GM12891 (cell line): ENCODE measurements around the gene ZSWIM3.
A peak's percentile ranks its signal among the peaks of the same experiment; 100 is the strongest.

Experiments
- DNase-seq: peaks from one replicate; pipeline ENCODE4 v3.0.0; 2011; ENCODE audit warnings: low spot score; ENCODE audit not compliant: insufficient read length
- FAIRE-seq: peaks from 2 replicates; lab custom pipeline; 2011; peaks lifted over from hg19 to GRCh38; lab: Jason Lieb, UNC
- PAX5 ChIP-seq: IDR thresholded peaks from 2 replicates; pipeline ENCODE4 v1.6.1; 2011; ENCODE audit warnings: low read length, moderate library complexity, mild to moderate bottlenecking; ENCODE audit not compliant: insufficient read depth, severe bottlenecking
- POLR2A ChIP-seq: IDR thresholded peaks from 2 replicates; pipeline ENCODE4 v1.6.1; 2011; ENCODE audit warnings: low read depth, low read length, control low read depth
- POLR2AphosphoS5 ChIP-seq: IDR thresholded peaks from 2 replicates; pipeline ENCODE4 v1.6.1; 2011; ENCODE audit warnings: low read depth, low read length, control low read depth
- POU2F2 ChIP-seq: IDR thresholded peaks from 2 replicates; pipeline ENCODE4 v1.6.1; 2011; ENCODE audit warnings: low read depth, mild to moderate bottlenecking, control low read depth, low read length, moderate library complexity
- SPI1 ChIP-seq: IDR thresholded peaks from 2 replicates; pipeline ENCODE4 v1.6.1; 2011; ENCODE audit warnings: low read depth, low read length, control low read depth
- TAF1 ChIP-seq: IDR thresholded peaks from 2 replicates; pipeline ENCODE4 v1.6.1; 2011; ENCODE audit warnings: low read depth, low read length, control low read depth

The ZSWIM3 gene

DNA sequence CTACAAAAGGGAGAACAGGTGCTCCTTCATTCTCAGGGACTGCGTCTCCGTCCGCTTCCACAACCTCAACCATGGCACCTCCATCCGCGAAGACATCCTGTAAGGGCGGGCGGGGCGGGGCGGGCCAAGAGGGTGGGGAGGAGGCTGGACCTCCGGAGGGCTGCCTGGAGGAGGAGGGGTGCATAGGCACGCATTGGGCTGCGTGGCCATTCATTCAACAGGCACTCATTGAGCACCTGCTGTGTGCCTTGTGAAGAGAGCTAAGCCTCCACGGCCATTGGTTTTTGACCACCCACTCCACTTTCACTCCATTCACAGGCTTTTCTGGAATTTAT, 435 bp downstream of the ZSWIM3 start:
- no peak for TF ChIP-seq PAX5
- TF ChIP-seq POLR2AphosphoS5: no peak
- TF ChIP-seq SPI1: no peak
- no peak for TF ChIP-seq TAF1
- no peak for TF ChIP-seq POU2F2
- no peak for TF ChIP-seq POLR2A
- FAIRE-seq (no peak), DNase-seq (peak; percentile 39)

DNA sequence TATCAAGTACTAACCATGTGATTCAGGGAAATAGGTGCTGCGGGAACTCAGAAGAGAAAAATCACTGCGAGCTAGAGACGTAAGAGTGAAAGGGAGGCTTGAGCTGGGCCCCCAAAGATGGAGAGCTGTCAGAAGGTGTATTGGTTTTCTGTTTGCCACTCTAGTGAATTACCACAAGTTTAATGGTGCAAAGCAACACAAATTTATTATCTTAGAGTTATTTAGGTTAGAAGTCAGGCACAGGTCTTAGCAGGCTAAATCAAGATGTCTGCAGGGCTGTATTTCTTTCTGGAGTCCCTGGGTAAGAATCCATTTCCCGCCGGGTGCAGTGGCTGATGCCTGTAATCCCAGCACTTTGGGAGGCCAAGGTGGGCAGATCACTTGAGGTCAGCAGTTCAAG, 2.5 kb downstream of the ZSWIM3 start:
- no peak for TF ChIP-seq SPI1
- no peak for TF ChIP-seq TAF1
- no peak for TF ChIP-seq POU2F2
- no peak for TF ChIP-seq POLR2AphosphoS5
- TF ChIP-seq PAX5: no peak
- no peak for TF ChIP-seq POLR2A
- FAIRE-seq (no peak), DNase-seq (no peak)

DNA sequence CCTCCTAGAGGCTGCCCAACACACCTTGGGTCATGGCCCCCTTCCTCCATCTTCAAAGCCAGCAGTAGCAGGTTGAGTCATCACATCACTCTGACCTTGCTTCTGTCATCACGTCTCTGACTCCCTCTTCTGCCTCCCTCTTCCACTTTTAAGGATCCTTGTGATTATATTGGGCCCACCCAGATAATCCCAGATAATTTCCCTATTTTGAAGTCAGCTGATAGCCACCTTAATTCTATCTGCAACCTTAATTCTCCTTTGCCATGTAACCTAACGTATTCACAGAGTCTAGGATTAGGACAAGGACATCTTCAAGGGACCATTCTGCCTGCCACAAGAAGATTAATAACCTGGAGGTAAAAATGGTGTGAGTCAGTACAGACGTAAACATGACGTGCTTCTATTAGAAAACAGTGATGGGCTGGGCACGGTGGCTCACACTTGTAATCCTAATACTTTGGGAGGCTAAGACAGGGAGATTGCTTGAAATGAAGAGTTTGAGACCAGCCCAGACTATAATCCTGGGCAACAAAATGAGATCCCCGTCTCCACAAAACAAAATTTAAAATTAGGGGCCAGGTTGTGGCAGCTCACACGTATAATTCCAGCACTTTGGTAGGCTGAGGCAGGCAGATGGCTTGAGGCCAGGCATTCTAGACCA, 3.3 kb downstream of the ZSWIM3 start:
- TF ChIP-seq TAF1: no peak
- no peak for TF ChIP-seq PAX5
- TF ChIP-seq POU2F2: no peak
- TF ChIP-seq SPI1: no peak
- no peak for TF ChIP-seq POLR2A
- DNase-seq (no peak), FAIRE-seq (no peak)

DNA sequence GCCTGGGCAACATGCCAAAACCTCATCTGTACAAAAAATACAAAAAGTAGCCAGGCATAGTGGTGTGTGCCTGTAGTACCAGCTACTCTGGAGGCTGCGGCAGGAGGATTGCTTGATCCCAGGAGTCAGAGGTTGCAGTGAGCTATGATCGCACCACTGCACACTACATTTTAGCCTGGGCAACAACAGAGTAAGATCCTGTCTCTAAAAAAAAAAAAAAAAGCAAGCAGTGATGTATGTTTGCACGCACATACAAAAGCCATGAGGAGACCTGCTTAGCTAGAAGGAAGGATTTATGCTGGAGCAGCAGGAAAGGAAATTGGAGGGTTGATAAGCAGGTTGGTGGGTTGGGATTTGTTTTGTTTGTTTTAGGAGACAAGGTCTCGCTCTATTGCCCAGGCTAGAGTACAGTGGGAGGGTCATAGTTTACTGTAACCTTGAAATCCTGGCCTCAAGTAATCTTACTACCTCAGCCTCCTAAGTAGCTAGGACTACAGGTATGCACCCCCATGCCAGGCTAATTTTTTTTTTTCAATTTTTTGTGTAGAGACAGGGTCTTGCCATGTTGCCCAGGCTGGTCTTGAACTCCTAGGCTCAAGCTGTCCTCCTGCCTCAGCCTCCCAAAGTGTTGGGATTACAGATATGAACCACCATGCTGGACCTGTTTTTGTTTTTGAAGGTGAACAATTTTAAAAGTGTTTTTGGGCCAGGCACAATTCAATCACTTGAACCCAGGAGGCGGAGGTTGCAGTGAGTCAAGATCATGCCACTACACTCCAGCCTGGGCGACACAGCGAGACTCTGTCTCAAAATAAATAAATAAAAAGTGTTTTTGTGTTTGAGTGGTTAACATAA, 4.0 kb downstream of the ZSWIM3 start:
- TF ChIP-seq TAF1 (no peak), POLR2AphosphoS5 (no peak), POLR2A (no peak), SPI1 (no peak), PAX5 (no peak), POU2F2 (no peak)
- FAIRE-seq: no peak
- DNase-seq: no peak

DNA sequence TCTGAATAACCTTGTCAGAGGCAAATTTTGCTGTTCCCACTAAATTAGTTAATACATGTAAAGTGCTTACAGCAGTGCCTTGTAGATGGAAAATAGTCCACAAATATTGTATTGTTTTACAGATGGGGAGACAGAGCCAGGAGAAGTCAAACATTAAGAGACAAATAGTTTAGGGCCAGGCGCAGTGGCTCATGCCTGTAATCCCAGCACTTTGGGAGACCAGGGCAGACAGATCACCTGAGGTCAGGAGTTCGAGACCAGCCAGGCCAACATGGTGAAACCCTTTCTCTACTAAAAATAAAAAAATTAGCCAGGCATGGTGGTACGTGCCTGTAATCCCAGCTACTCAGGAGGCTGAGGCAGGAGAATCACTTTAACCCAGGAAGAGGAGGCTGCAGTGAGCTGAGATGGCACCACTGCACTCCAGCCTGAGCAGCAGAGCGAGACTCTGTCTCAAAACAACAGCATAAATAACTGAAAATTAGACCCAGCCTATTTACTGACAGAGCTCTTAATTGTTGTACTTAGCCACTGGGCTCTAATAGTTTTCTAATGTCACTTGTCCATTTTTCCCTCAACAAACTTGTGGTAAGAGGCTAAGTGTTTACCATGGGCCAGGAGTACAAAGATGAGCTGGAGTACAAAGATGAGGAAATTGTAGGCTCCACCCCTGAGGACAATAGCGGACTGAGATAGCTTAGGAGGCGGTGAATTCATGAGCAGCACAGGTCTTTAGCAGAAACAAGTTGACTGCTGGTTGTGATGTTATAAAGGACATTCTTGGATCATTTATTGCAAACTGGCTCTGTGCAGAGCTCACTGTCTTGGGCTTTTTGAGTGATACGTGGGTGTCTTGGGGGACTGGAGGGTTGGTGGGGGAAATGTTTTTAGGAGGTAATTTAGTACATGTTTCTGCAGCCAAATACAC, 6.4 kb downstream of the ZSWIM3 start:
- no peak for FAIRE-seq
- no peak for TF ChIP-seq SPI1
- no peak for TF ChIP-seq POLR2AphosphoS5
- TF ChIP-seq TAF1: no peak
- no peak for TF ChIP-seq POLR2A
- TF ChIP-seq POU2F2: no peak
- no peak for TF ChIP-seq PAX5
- no peak for DNase-seq

DNA sequence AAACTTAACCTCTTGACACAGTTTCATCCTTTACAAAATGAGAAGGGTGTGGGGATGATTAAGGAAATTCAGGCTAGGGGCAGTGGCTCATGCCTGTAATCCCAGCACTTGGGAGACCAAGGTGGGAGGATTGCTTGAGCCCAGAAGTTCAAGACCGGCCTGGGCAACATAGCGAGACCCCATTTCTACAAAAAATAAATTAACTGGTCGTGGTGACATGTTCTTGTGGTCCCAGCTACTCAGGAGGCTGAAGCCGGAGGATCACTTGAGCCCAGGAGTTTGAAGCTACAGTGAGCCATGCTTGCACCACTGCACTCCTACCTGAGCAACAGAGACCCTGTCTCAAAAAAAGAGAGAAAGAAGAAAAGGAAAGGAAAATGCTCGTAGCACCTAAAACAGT, 9.0 kb downstream of the ZSWIM3 start:
- FAIRE-seq: no peak
- no peak for DNase-seq
- no peak for TF ChIP-seq PAX5
- no peak for TF ChIP-seq POLR2A
- TF ChIP-seq TAF1: no peak
- TF ChIP-seq POLR2AphosphoS5: no peak
- no peak for TF ChIP-seq SPI1
- no peak for TF ChIP-seq POU2F2

DNA sequence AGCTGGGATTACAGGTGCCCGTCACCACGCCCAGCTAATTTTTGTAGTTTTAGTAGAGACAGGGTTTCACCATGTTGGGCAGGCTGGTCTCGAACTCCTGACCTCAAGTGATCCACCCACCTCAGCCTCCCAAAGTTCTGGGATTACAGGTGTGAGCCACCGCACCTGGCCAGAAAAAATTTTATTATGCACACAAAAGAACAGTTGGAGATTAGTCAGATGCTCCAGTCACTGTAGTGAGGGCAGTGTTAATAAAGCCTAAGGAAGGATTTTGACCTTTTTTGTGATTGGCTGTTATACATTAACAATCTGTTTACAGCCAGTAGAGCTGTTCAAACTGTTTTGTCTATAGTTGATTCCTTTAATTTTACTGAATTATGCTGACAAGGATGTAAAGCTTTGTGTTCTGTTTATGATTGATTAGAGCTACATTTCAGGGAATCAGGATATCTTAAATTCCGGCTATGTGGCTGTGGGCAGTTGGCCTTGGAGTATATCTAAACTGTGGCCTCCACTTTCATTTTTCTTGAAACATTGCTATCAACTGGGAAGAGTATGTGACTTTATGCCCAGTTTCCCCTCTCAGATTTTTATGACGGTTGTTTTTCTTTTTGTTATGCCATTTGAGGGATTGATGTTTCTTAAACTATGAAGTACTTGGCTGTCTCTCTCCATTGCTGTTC, 9.9 kb downstream of the ZSWIM3 start:
- FAIRE-seq: no peak
- DNase-seq: no peak

DNA sequence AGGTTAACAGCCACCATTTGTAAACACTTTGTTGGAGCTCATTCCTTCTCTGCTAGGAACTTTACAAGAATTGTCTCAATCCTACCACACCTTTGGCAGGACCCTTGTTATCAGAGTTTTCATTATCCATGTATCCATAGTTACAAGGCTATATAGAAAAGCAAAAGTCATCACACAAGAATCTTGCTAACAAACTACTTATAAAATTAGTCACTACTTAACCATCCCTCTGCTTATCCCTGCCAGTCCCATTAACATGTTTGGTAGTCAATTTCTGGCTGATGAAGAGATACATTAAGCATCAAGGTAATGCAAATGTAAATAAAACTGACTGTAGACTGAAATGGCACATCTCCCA, 10.4 kb downstream of the ZSWIM3 start:
- FAIRE-seq: no peak
- DNase-seq: no peak
- no peak for TF ChIP-seq POLR2AphosphoS5
- TF ChIP-seq SPI1: no peak
- TF ChIP-seq POLR2A: no peak
- no peak for TF ChIP-seq POU2F2
- TF ChIP-seq PAX5: no peak
- no peak for TF ChIP-seq TAF1

More for the DNA sequence above, 9.9 kb downstream of the ZSWIM3 start:
- no peak for TF ChIP-seq POLR2AphosphoS5
- no peak for TF ChIP-seq SPI1
- TF ChIP-seq TAF1: no peak
- no peak for TF ChIP-seq PAX5
- TF ChIP-seq POU2F2: no peak
- no peak for TF ChIP-seq POLR2A

DNA sequence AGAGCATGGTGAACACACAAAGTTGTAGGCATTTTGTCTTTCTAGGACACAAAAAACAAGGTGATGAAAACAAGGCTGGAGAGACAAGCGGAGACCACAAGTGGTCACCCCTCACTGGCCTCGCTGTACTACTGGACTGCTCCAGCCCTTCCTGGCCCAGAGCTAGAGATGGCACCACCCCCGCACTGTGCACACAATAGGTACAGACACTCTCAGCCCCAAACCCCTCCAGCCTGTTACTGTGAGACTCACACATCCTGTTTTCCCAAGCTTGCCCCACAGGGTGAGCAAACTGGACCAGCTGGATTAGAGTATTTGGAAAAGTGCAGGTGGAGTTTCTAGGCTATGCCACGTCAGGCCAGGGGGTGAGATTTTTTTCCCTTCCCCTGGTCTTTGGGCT, 15.2 kb downstream of the ZSWIM3 start:
- no peak for DNase-seq
- FAIRE-seq: no peak
- TF ChIP-seq SPI1 (no peak), POU2F2 (no peak), PAX5 (no peak), TAF1 (no peak), POLR2AphosphoS5 (no peak)
